Ishikawa (cell line): ENCODE measurements around the gene IQCM.

Experiments used
- CEBPB ChIP-seq: IDR thresholded peaks from 2 replicates; pipeline ENCODE4 v1.6.1; 2012
- FOXM1 ChIP-seq: IDR thresholded peaks from 2 replicates; pipeline ENCODE4 v1.6.1; 2012; ENCODE audit warnings: low read depth, borderline replicate concordance
- MAX ChIP-seq: IDR thresholded peaks from 2 replicates; pipeline ENCODE4 v1.6.1; 2012
- REST ChIP-seq: IDR thresholded peaks from 2 replicates; pipeline ENCODE4 v1.6.1; 2012; ENCODE audit warnings: low read depth, mild to moderate bottlenecking
- TAF1 ChIP-seq: IDR thresholded peaks from 2 replicates; pipeline ENCODE4 v1.6.1; 2012; ENCODE audit warnings: low read depth, mild to moderate bottlenecking
- TEAD4 ChIP-seq: IDR thresholded peaks from 2 replicates; pipeline ENCODE4 v1.6.1; 2012
- USF1 ChIP-seq: IDR thresholded peaks from 2 replicates; pipeline ENCODE4 v1.6.1; 2012
- YY1 ChIP-seq: IDR thresholded peaks from 2 replicates; pipeline ENCODE4 v1.6.1; 2012; ENCODE audit warnings: low read depth
- ZBTB7A ChIP-seq: IDR thresholded peaks from 2 replicates; pipeline ENCODE4 v1.6.1; 2012; ENCODE audit warnings: low read depth

- TF ChIP-seq TAF1 (no peak), CEBPB (no peak), MAX (no peak), YY1 (no peak), REST (no peak), TEAD4 (no peak), USF1 (no peak), FOXM1 (no peak), ZBTB7A (no peak)
Measured at GRCh38 chr4:149754526-149754925, 61.1 kb downstream of the IQCM start.
